HG02571 (cell line): ENCODE measurements around the gene MOSPD3.

Source experiments
- ATAC-seq: cut with Tn5 transposase; IDR thresholded peaks from one replicate; pipeline ENCODE4 v1.9.1; 2021; ENCODE audit warnings: mild to moderate bottlenecking, moderate library complexity; ENCODE audit not compliant: unreplicated experiment

Gene MOSPD3

GRCh38 chr7:100590077-100590737, 22.1 kb upstream of the MOSPD3 start:
- no peak for ATAC-seq

- no peak for ATAC-seq
These were observed 20.7 kb upstream of the MOSPD3 start for GRCh38 chr7:100591596-100591995.

- no peak for ATAC-seq
These were observed 17.2 kb upstream of the MOSPD3 start for GRCh38 chr7:100595188-100595587.

GRCh38 chr7:100598425-100598824, 13.9 kb upstream of the MOSPD3 start:
- ATAC-seq: no peak

- no peak for ATAC-seq
These were observed 12.2 kb upstream of the MOSPD3 start for GRCh38 chr7:100599911-100600729.

GRCh38 chr7:100600730-100601038, 11.7 kb upstream of the MOSPD3 start:
- no peak for ATAC-seq

GRCh38 chr7:100602889-100603725, 9.2 kb upstream of the MOSPD3 start:
- ATAC-seq: no peak

- ATAC-seq: no peak
These were observed 8.7 kb upstream of the MOSPD3 start for GRCh38 chr7:100603726-100604027.

GRCh38 chr7:100604028-100604975, 8.0 kb upstream of the MOSPD3 start:
- no peak for ATAC-seq

- ATAC-seq: no peak
These were observed 7.1 kb upstream of the MOSPD3 start for GRCh38 chr7:100604976-100605911.

GRCh38 chr7:100606313-100606712, 6.0 kb upstream of the MOSPD3 start:
- no peak for ATAC-seq

- no peak for ATAC-seq
These were observed 5.2 kb upstream of the MOSPD3 start for GRCh38 chr7:100607111-100607510.

- no peak for ATAC-seq
These were observed 2.4 kb upstream of the MOSPD3 start for GRCh38 chr7:100609958-100610357.

- ATAC-seq: no peak
These were observed 520 bp downstream of the MOSPD3 start for GRCh38 chr7:100612730-100613390.

GRCh38 chr7:100613412-100614175, 1.3 kb downstream of the MOSPD3 start:
- ATAC-seq: no peak

GRCh38 chr7:100614308-100614861, 2.0 kb downstream of the MOSPD3 start:
- no peak for ATAC-seq

GRCh38 chr7:100620239-100620638, 7.9 kb downstream of the MOSPD3 start:
- ATAC-seq: no peak

- no peak for ATAC-seq
These were observed 8.5 kb downstream of the MOSPD3 start for GRCh38 chr7:100620804-100621203.
